DMS 273 treated with DMSO at 0.1 percent for 48 hours (cell line): ENCODE measurements around the gene NPR3.

Experiments
- DNase-seq: peaks from one replicate; lab custom pipeline; 2025; lab: John Stamatoyannopoulos, UW

NPR3 gene

GRCh38 chr5:32712481-32713360, 1.6 kb downstream of the NPR3 start:
- no peak for DNase-seq

- DNase-seq = no peak
Observed at GRCh38 chr5:32713361-32713769, 2.2 kb downstream of the NPR3 start.

- no peak for DNase-seq
Observed at GRCh38 chr5:32713770-32714381, 2.8 kb downstream of the NPR3 start.

GRCh38 chr5:32714836-32715235, 3.7 kb downstream of the NPR3 start:
- DNase-seq = no peak

GRCh38 chr5:32720300-32720699, 9.2 kb downstream of the NPR3 start:
- no peak for DNase-seq

- no peak for DNase-seq
Observed at GRCh38 chr5:32721626-32722025, 10.5 kb downstream of the NPR3 start.

- DNase-seq = no peak
Observed at GRCh38 chr5:32722957-32723356, 11.8 kb downstream of the NPR3 start.

- no peak for DNase-seq
Observed at GRCh38 chr5:32724526-32724925, 13.4 kb downstream of the NPR3 start.

GRCh38 chr5:32726086-32726557, 15.0 kb downstream of the NPR3 start:
- DNase-seq = no peak

- DNase-seq = no peak
Observed at GRCh38 chr5:32729651-32730050, 18.5 kb downstream of the NPR3 start.

GRCh38 chr5:32733590-32734340, 22.6 kb downstream of the NPR3 start:
- DNase-seq = no peak

- no peak for DNase-seq
Observed at GRCh38 chr5:32734827-32735378, 23.8 kb downstream of the NPR3 start.

- DNase-seq = no peak
Observed at GRCh38 chr5:32735512-32735911, 24.4 kb downstream of the NPR3 start.

- DNase-seq = no peak
Observed at GRCh38 chr5:32736842-32737241, 25.7 kb downstream of the NPR3 start.

GRCh38 chr5:32740651-32741050, 29.5 kb downstream of the NPR3 start:
- DNase-seq = no peak

- DNase-seq = no peak
Observed at GRCh38 chr5:32745317-32745716, 34.2 kb downstream of the NPR3 start.

- no peak for DNase-seq
Observed at GRCh38 chr5:32752411-32752810, 41.3 kb downstream of the NPR3 start.

- no peak for DNase-seq
Observed at GRCh38 chr5:32753051-32753450, 41.9 kb downstream of the NPR3 start.

- DNase-seq = no peak
Observed at GRCh38 chr5:32753765-32754164, 42.6 kb downstream of the NPR3 start.

- no peak for DNase-seq
Observed at GRCh38 chr5:32754284-32754683, 43.2 kb downstream of the NPR3 start.

- no peak for DNase-seq
Observed at GRCh38 chr5:32760091-32760509, 49.0 kb downstream of the NPR3 start.

- DNase-seq = no peak
Observed at GRCh38 chr5:32765266-32765665, 54.1 kb downstream of the NPR3 start.
